GM23338 (cell line): ENCODE results near the gene AGAP3. TPM values are rescaled to one million over a fixed set of nuclear protein-coding genes. Genes with fewer than 3 reads are reported as not detected.

Source experiments
- ATAC-seq: fragments of 200-7000 bp; cut with Tn5 transposase; 3 replicates; pipeline ENCODE4 v1.9.1; 2020
- DNase-seq: peaks from one replicate; pipeline ENCODE4 v3.0.0-alpha.2; 2015; ENCODE audit warnings: low spot score
- H2AFZ ChIP-seq: fragments of 200-600 bp; sonication (generic); 2 replicates; pipeline ENCODE4 v1.8.0; 2016; ENCODE audit warnings: antibody characterized with exemption, mild to moderate bottlenecking, moderate library complexity
- H3F3A ChIP-seq: fragments of 200-600 bp; sonication (generic); replicated peaks from 2 replicates; pipeline ENCODE4 v1.8.0; 2017; ENCODE audit warnings: antibody characterized with exemption, mixed run types, low read depth
- H3K27ac ChIP-seq: fragments of 200-600 bp; sonication (generic); 2 replicates; pipeline ENCODE4 v1.6.1; 2016; ENCODE audit warnings: low read depth
- H3K27me3 ChIP-seq: fragments of 200-600 bp; sonication (generic); 2 replicates; pipeline ENCODE4 v1.8.0; 2016; ENCODE audit warnings: mild to moderate bottlenecking, mixed run types, moderate library complexity; ENCODE audit not compliant: insufficient read depth
- H3K36me3 ChIP-seq: fragments of 200-600 bp; sonication (generic); 2 replicates; pipeline ENCODE4 v1.8.0; 2016; ENCODE audit warnings: mild to moderate bottlenecking; ENCODE audit not compliant: insufficient read depth
- H3K4me1 ChIP-seq: fragments of 200-600 bp; sonication (generic); 2 replicates; pipeline ENCODE4 v1.8.0; 2016; ENCODE audit warnings: mild to moderate bottlenecking, moderate library complexity; ENCODE audit not compliant: insufficient read depth
- H3K4me2 ChIP-seq: fragments of 200-600 bp; sonication (generic); 2 replicates; pipeline ENCODE4 v1.7.1; 2017; ENCODE audit warnings: mixed run types
- H3K4me3 ChIP-seq: fragments of 200-600 bp; sonication (generic); 2 replicates; pipeline ENCODE4 v1.6.1; 2016; ENCODE audit warnings: mixed run types
- H3K79me2 ChIP-seq: fragments of 200-600 bp; sonication (generic); replicated peaks from 2 replicates; pipeline ENCODE4 v1.8.0; 2017; ENCODE audit warnings: mild to moderate bottlenecking; ENCODE audit not compliant: insufficient read depth
- H3K9me2 ChIP-seq: fragments of 200-600 bp; sonication (generic); 2 replicates; pipeline ENCODE4 v1.8.0; 2017; ENCODE audit not compliant: insufficient read depth
- H4K20me1 ChIP-seq: fragments of 200-600 bp; sonication (generic); replicated peaks from 2 replicates; pipeline ENCODE4 v1.8.0; 2017; ENCODE audit warnings: mild to moderate bottlenecking; ENCODE audit not compliant: insufficient read depth
- H3K27ac Mint-ChIP-seq: 2 replicates; pipeline ENCODE4 v1.8.0; 2020; ENCODE audit warnings: inconsistent platforms, mild to moderate bottlenecking, moderate library complexity, mixed read lengths
- H3K27me3 Mint-ChIP-seq: 3 replicates; pipeline ENCODE4 v1.8.0; 2022; ENCODE audit warnings: low read depth, mild to moderate bottlenecking, moderate library complexity, mixed read lengths, inconsistent platforms; ENCODE audit not compliant: insufficient read depth, poor library complexity
- H3K36me3 Mint-ChIP-seq: 3 replicates; pipeline ENCODE4 v1.8.0; 2021; ENCODE audit warnings: low read depth, mild to moderate bottlenecking, inconsistent platforms, moderate library complexity, mixed read lengths
- H3K4me1 Mint-ChIP-seq: 3 replicates; pipeline ENCODE4 v1.8.0; 2020; ENCODE audit warnings: mild to moderate bottlenecking, inconsistent platforms, mixed read lengths
- H3K4me3 Mint-ChIP-seq: 3 replicates; pipeline ENCODE4 v1.8.0; 2021; ENCODE audit warnings: moderate library complexity, mild to moderate bottlenecking, inconsistent platforms, mixed read lengths
- H3K9me3 Mint-ChIP-seq: 3 replicates; pipeline ENCODE4 v1.8.0; 2020; ENCODE audit warnings: moderate library complexity, mild to moderate bottlenecking, inconsistent platforms, mixed read lengths
- EZH2 ChIP-seq: fragments of 200-600 bp; sonication (generic); IDR thresholded peaks from one replicate; pipeline ENCODE4 v1.8.0; 2017; ENCODE audit warnings: antibody characterized with exemption, mild to moderate bottlenecking, low read depth; ENCODE audit not compliant: unreplicated experiment
- EZH2phosphoT487 ChIP-seq: fragments of 200-600 bp; sonication (generic); IDR thresholded peaks from one replicate; pipeline ENCODE4 v1.8.1; 2018; ENCODE audit warnings: antibody characterized with exemption; ENCODE audit not compliant: unreplicated experiment
- NANOG ChIP-seq: IDR thresholded peaks from 2 replicates; pipeline ENCODE4 v1.6.1; 2016; ENCODE audit warnings: antibody characterized with exemption, borderline replicate concordance
- POLR2AphosphoS5 ChIP-seq: IDR thresholded peaks from 2 replicates; pipeline ENCODE4 v1.6.1; 2016; ENCODE audit warnings: antibody characterized with exemption, low read depth
- STAT1 ChIP-seq: IDR thresholded peaks from one replicate; pipeline ENCODE4 v1.6.1; 2016; ENCODE audit warnings: antibody characterized with exemption; ENCODE audit not compliant: unreplicated experiment
- ZNF114 ChIP-seq: fragments of 250-450 bp; sonication (Bioruptor Pico); IDR thresholded peaks from 2 replicates; pipeline ENCODE4 v1.5.0; 2020; ENCODE audit warnings: mild to moderate bottlenecking, moderate library complexity
- ZNF331 ChIP-seq: fragments of 250-450 bp; sonication (Bioruptor Pico); IDR thresholded peaks from 2 replicates; pipeline ENCODE4 v1.5.0; 2020; ENCODE audit warnings: low read depth, mild to moderate bottlenecking, moderate library complexity
- polyA plus RNA-seq: library from polyadenylated mRNA; unstranded; fragments of >200 nt; fragmentation: Nextera tagmentation; extraction: Ambion mirVana; gene quantifications from 2 replicates; pipeline ENCODE4 v1.2.1, GENCODE V29; 2016
- total RNA-seq: library from RNA; depleted of rRNA; stranded (reverse); fragments of >200 nt; shearing (Covaris generic); gene quantifications from 2 replicates; pipeline ENCODE4 v1.2.3, GENCODE V29; 2014
- TF ChIP-seq, protein P1 (sequence below): fragments of 250-450 bp; sonication (Bioruptor Pico); IDR thresholded peaks from 2 replicates; pipeline ENCODE4 v1.5.0; 2020; ENCODE audit warnings: mild to moderate bottlenecking, moderate library complexity

AGAP3 gene
- total and polyA plus RNA-seq, 2 experiments from 2014 or later: 24.0 to 39.2 TPM

DNA sequence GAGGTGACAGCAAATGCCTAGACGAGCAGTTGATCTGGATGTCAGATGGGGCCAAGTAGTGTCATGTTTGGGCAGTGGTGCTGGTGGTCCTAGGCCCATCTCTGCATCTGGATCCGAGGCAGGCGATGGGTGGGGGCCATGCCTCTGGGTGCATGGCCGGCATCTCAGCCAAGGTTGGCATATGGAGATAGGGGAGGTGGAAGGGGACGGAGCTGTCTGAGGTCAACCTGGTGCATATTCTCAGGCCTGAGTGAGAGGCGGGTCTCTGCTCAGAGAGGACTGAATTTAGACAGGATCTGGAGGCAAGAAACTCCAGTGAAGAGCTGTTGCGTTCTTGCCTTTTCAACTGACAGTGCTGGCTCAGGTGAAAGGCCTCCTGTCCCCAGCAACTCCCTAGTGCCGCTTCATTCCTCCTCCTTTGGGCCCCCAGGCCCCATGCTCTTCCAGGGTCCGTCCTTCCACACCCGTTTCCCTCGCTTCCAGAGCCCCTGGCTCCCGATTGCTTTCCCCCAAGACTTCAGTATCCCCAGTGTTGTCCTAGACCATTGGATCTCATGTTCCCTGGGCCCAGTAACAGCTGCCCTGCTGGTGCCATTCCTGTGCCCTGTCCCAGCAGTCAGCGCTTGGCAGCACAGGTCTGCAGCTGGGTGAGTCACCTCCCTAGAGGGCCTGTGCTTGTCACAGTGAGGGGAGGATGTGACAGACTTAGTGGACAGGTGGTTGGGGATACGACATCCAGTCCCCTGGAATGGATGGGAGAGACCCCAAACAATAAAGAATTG is 48.7 kb downstream of the AGAP3 start (continued):
- TF ChIP-seq NANOG: no peak
- TF ChIP-seq ZNF114 (CRISPR knock-in tag): no peak
- TF ChIP-seq ZNF331 (CRISPR knock-in tag): no peak
- TF ChIP-seq, protein P1, sequence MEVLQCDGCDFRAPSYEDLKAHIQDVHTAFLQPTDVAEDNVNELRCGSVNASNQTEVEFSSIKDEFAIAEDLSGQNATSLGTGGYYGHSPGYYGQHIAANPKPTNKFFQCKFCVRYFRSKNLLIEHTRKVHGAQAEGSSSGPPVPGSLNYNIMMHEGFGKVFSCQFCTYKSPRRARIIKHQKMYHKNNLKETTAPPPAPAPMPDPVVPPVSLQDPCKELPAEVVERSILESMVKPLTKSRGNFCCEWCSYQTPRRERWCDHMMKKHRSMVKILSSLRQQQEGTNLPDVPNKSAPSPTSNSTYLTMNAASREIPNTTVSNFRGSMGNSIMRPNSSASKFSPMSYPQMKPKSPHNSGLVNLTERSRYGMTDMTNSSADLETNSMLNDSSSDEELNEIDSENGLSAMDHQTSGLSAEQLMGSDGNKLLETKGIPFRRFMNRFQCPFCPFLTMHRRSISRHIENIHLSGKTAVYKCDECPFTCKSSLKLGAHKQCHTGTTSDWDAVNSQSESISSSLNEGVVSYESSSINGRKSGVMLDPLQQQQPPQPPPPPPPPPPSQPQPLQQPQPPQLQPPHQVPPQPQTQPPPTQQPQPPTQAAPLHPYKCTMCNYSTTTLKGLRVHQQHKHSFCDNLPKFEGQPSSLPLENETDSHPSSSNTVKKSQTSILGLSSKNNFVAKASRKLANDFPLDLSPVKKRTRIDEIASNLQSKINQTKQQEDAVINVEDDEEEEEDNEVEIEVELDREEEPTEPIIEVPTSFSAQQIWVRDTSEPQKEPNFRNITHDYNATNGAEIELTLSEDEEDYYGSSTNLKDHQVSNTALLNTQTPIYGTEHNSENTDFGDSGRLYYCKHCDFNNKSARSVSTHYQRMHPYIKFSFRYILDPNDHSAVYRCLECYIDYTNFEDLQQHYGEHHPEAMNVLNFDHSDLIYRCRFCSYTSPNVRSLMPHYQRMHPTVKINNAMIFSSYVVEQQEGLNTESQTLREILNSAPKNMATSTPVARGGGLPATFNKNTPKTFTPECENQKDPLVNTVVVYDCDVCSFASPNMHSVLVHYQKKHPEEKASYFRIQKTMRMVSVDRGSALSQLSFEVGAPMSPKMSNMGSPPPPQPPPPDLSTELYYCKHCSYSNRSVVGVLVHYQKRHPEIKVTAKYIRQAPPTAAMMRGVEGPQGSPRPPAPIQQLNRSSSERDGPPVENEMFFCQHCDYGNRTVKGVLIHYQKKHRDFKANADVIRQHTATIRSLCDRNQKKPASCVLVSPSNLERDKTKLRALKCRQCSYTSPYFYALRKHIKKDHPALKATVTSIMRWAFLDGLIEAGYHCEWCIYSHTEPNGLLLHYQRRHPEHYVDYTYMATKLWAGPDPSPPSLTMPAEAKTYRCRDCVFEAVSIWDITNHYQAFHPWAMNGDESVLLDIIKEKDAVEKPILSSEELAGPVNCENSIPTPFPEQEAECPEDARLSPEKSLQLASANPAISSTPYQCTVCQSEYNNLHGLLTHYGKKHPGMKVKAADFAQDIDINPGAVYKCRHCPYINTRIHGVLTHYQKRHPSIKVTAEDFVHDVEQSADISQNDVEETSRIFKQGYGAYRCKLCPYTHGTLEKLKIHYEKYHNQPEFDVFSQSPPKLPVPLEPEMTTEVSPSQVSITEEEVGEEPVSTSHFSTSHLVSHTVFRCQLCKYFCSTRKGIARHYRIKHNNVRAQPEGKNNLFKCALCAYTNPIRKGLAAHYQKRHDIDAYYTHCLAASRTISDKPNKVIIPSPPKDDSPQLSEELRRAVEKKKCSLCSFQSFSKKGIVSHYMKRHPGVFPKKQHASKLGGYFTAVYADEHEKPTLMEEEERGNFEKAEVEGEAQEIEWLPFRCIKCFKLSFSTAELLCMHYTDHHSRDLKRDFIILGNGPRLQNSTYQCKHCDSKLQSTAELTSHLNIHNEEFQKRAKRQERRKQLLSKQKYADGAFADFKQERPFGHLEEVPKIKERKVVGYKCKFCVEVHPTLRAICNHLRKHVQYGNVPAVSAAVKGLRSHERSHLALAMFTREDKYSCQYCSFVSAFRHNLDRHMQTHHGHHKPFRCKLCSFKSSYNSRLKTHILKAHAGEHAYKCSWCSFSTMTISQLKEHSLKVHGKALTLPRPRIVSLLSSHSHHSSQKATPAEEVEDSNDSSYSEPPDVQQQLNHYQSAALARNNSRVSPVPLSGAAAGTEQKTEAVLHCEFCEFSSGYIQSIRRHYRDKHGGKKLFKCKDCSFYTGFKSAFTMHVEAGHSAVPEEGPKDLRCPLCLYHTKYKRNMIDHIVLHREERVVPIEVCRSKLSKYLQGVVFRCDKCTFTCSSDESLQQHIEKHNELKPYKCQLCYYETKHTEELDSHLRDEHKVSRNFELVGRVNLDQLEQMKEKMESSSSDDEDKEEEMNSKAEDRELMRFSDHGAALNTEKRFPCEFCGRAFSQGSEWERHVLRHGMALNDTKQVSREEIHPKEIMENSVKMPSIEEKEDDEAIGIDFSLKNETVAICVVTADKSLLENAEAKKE (CRISPR knock-in tag): no peak
- no peak for TF ChIP-seq EZH2
- no peak for TF ChIP-seq EZH2phosphoT487
- no peak for TF ChIP-seq POLR2AphosphoS5
- no peak for TF ChIP-seq STAT1

DNA sequence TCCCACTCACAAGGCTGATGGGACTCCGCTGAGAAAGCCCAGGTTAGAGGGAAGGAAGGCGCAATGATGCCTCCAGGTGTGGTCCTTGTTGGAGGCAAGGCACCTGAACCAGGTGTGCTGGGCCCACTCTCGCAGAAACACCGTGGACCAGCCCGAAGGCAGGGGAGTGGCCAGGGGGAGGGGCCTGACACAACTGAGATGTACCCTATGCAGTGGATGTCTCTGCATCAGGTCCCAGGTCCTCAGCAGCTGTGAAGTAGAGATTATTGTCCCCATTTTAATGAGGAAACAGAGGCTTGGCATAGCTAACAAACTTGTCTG is 49.2 kb downstream of the AGAP3 start:
- Histone ChIP-seq H3K4me3 (no peak overlapping the region), H3K4me1 (peaks cover 23% of the 10 kb centered on the region), H3K9me2 (no peaks in the 10 kb centered on the region), H3F3A (0 out of 2 replicates have a peak, but pooled peaks cover 2% of the 10 kb centered on the region), H3K79me2 (no peaks in the 10 kb centered on the region), H3K27ac (no peak overlapping the region), H2AFZ (no peak overlapping the region), H3K4me2 (no peak overlapping the region), H4K20me1 (peaks cover 7% of the 10 kb centered on the region), H3K27me3 (peaks cover 20% of the 10 kb centered on the region), H3K36me3 (no peaks in the 10 kb centered on the region)
- ATAC-seq: no peak
- Mint-ChIP-seq H3K4me1 (peaks cover 29% of the 10 kb centered on the region), H3K36me3 (peaks cover 24% of the 10 kb centered on the region), H3K27me3 (peaks cover 21% of the 10 kb centered on the region), H3K4me3 (no peak overlapping the region), H3K27ac (no peak overlapping the region), H3K9me3 (no peaks in the 10 kb centered on the region)
- no peak for DNase-seq
- no peak for TF ChIP-seq POLR2AphosphoS5
- TF ChIP-seq ZNF114 (CRISPR knock-in tag): no peak
